MM.1S (cell line): ENCODE results near the gene SIGLEC6.

Experiments used
- DNase-seq: peaks from one replicate; pipeline ENCODE4 v3.0.0-alpha.2; 2015
- H2AFZ ChIP-seq: fragments of 300-600 bp; sonication (generic); 2 replicates; pipeline ENCODE4 v1.6.0; 2016; ENCODE audit warnings: antibody characterized with exemption, low read length
- H3F3A ChIP-seq: fragments of 300-600 bp; sonication (generic); 2 replicates; pipeline ENCODE4 v1.6.1; 2016; ENCODE audit warnings: mild to moderate bottlenecking, antibody characterized with exemption, low read length, moderate library complexity, mixed read lengths; ENCODE audit not compliant: insufficient read depth
- H3K27ac ChIP-seq: fragments of 300-600 bp; sonication (generic); 2 replicates; pipeline ENCODE4 v1.5.1; 2016; ENCODE audit warnings: mild to moderate bottlenecking, low read length
- H3K27me3 ChIP-seq: fragments of 300-600 bp; sonication (generic); replicated peaks from 2 replicates; pipeline ENCODE4 v1.6.0; 2016; ENCODE audit warnings: low read length; ENCODE audit not compliant: insufficient read depth
- H3K36me3 ChIP-seq: fragments of 300-600 bp; sonication (generic); replicated peaks from 2 replicates; pipeline ENCODE4 v1.6.1; 2016; ENCODE audit warnings: mild to moderate bottlenecking, low read length, mixed read lengths; ENCODE audit not compliant: insufficient read depth
- H3K4me1 ChIP-seq: fragments of 300-600 bp; sonication (generic); 2 replicates; pipeline ENCODE4 v1.6.1; 2016; ENCODE audit warnings: low read length, mixed read lengths
- H3K4me2 ChIP-seq: fragments of 300-600 bp; sonication (generic); 2 replicates; pipeline ENCODE4 v1.6.0; 2016; ENCODE audit warnings: low read depth, low read length
- H3K4me3 ChIP-seq: fragments of 300-600 bp; sonication (generic); 2 replicates; pipeline ENCODE4 v1.5.1; 2016; ENCODE audit warnings: low read length, mixed read lengths
- H3K79me2 ChIP-seq: fragments of 300-600 bp; sonication (generic); 2 replicates; pipeline ENCODE4 v1.6.1; 2016; ENCODE audit warnings: mixed run types, low read length, mixed read lengths
- H3K9ac ChIP-seq: fragments of 300-600 bp; sonication (generic); 2 replicates; pipeline ENCODE4 v1.6.1; 2016; ENCODE audit warnings: low read length, mixed read lengths
- H3K9me2 ChIP-seq: fragments of 300-600 bp; sonication (generic); replicated peaks from 2 replicates; pipeline ENCODE4 v1.6.1; 2016; ENCODE audit warnings: mild to moderate bottlenecking, low read length, mixed read lengths; ENCODE audit not compliant: insufficient read depth
- H3K9me3 ChIP-seq: fragments of 300-600 bp; sonication (generic); replicated peaks from 2 replicates; pipeline ENCODE4 v1.6.1; 2016; ENCODE audit warnings: mild to moderate bottlenecking, low read length, mixed read lengths; ENCODE audit not compliant: insufficient read depth
- H4K20me1 ChIP-seq: fragments of 300-600 bp; sonication (generic); 2 replicates; pipeline ENCODE4 v1.6.1; 2016; ENCODE audit warnings: mild to moderate bottlenecking, low read length, moderate library complexity, mixed read lengths; ENCODE audit not compliant: insufficient read depth
- CTCF ChIP-seq: fragments of 300-600 bp; sonication (generic); IDR thresholded peaks from 2 replicates; pipeline ENCODE4 v1.5.1; 2016; ENCODE audit warnings: antibody characterized with exemption, low read length, mixed read lengths
- EZH2 ChIP-seq: fragments of 300-600 bp; sonication (generic); optimal IDR thresholded peaks from 2 replicates; pipeline ENCODE3; 2017; ENCODE audit warnings: low read depth, mild to moderate bottlenecking, antibody characterized with exemption, low read length, mixed read lengths
- EZH2phosphoT487 ChIP-seq: fragments of 300-600 bp; sonication (generic); IDR thresholded peaks from 2 replicates; pipeline ENCODE4 v1.6.1; 2018; ENCODE audit warnings: antibody characterized with exemption, low read length

The SIGLEC6 gene

GRCh38 chr19:51566489-51567100 lies 35.1 kb upstream of the SIGLEC6 start:
- no peaks in the 10 kb centered on the region for H4K20me1 ChIP-seq
- TF ChIP-seq EZH2phosphoT487 (no peak), EZH2 (no peak), CTCF (no peak)
- H3K27me3 ChIP-seq: no peaks in the 10 kb centered on the region
- no peaks in the 10 kb centered on the region for H3K9me3 ChIP-seq
- H3K79me2 ChIP-seq: no peaks in the 10 kb centered on the region
- no peak overlapping the region for H3K4me3 ChIP-seq
- no peak for DNase-seq
- H2AFZ ChIP-seq: no peak overlapping the region
- H3K9ac ChIP-seq: no peak overlapping the region
- H3K4me2 ChIP-seq: no peak overlapping the region
- H3K36me3 ChIP-seq: no peaks in the 10 kb centered on the region
- no peak overlapping the region for H3K27ac ChIP-seq
- H3K9me2 ChIP-seq: no peaks in the 10 kb centered on the region
- H3F3A ChIP-seq: no peaks in the 10 kb centered on the region
- H3K4me1 ChIP-seq: no peaks in the 10 kb centered on the region

- Histone ChIP-seq H2AFZ (no peak overlapping the region), H3K27ac (no peak overlapping the region), H3K79me2 (no peaks in the 10 kb centered on the region), H3K4me2 (no peak overlapping the region), H3K4me1 (no peaks in the 10 kb centered on the region), H3K27me3 (no peaks in the 10 kb centered on the region), H3K4me3 (no peak overlapping the region), H3F3A (no peaks in the 10 kb centered on the region), H3K9me3 (no peaks in the 10 kb centered on the region), H3K9me2 (no peaks in the 10 kb centered on the region), H3K36me3 (no peaks in the 10 kb centered on the region), H3K9ac (no peak overlapping the region), H4K20me1 (no peaks in the 10 kb centered on the region)
- no peak for DNase-seq
- no peak for TF ChIP-seq EZH2
- TF ChIP-seq CTCF: no peak
These were observed 34.1 kb upstream of the SIGLEC6 start for GRCh38 chr19:51565583-51565982.

- no peaks in the 10 kb centered on the region for H4K20me1 ChIP-seq
- no peaks in the 10 kb centered on the region for H3F3A ChIP-seq
- H3K9ac ChIP-seq: no peak overlapping the region
- no peak overlapping the region for H3K4me3 ChIP-seq
- no peaks in the 10 kb centered on the region for H3K9me2 ChIP-seq
- H3K4me2 ChIP-seq: no peak overlapping the region
- H3K36me3 ChIP-seq: no peaks in the 10 kb centered on the region
- no peak for DNase-seq
- no peaks in the 10 kb centered on the region for H3K79me2 ChIP-seq
- H3K27me3 ChIP-seq: no peaks in the 10 kb centered on the region
- H3K4me1 ChIP-seq: no peaks in the 10 kb centered on the region
- no peaks in the 10 kb centered on the region for H3K9me3 ChIP-seq
- H3K27ac ChIP-seq: no peak overlapping the region
- no peak for TF ChIP-seq EZH2
- no peak for TF ChIP-seq EZH2phosphoT487
- TF ChIP-seq CTCF: no peak
- H2AFZ ChIP-seq: no peak overlapping the region
These were observed 33.3 kb upstream of the SIGLEC6 start for GRCh38 chr19:51564791-51565190.
